Measurements from ENCODE around the gene MTFP1. TPM values are rescaled to one million over a fixed set of nuclear protein-coding genes. Genes with fewer than 3 reads are reported as not detected.
A peak's percentile ranks its signal among the peaks of the same experiment; 100 is the strongest.

Gene MTFP1
- total and polyA plus RNA-seq, 2 of the 4 experiments (the other 2 are of a cell fraction), result 7.3 to 7.7 TPM

GRCh38 chr22:30423959-30424533 lies 1.5 kb upstream of the MTFP1 start:
- in situ Hi-C loops (cut with MboI; ENCODE audit: low sequenced_read_pairs) (no loop called here), dilution Hi-C loops (cut with HindIII; ENCODE audit: low sequenced_read_pairs, unreplicated experiment) (no loop called here), intact Hi-C loops (cut with micrococcal nuclease) (loop anchor here (2.0 kb wide), 1 partner anchor 37 kb away; the partner anchor contains the start of gene RNF215)
- peak overlapping the region; percentile 69 for H2BK5ac ChIP-seq (ENCODE audit: low read depth, low read length, poor library complexity, severe bottlenecking)
- H3K18ac ChIP-seq (ENCODE audit: low read depth, low read length), result no peak overlapping the region
- peak overlapping the region; percentile 84 for H4K91ac ChIP-seq (ENCODE audit: insufficient read depth, low read depth, low read length)
- peaks cover 17% of the 10 kb centered on the region for H3K9me1 ChIP-seq (ENCODE audit: insufficient read depth, low read length)
- H2BK20ac ChIP-seq (ENCODE audit: low read depth, low read length), result no peak overlapping the region; the same call in 1 of the 2 replicates
- H3K23ac ChIP-seq (ENCODE audit: low read depth, low read length), result peak overlapping the region; percentile 53; the same call in 1 of the 2 replicates
- H2BK15ac ChIP-seq (ENCODE audit: low read depth, low read length), result no peak overlapping the region; the same call in 2 of the 3 replicates
- H3K36me3 ChIP-seq (ENCODE audit: control insufficient read depth, insufficient read depth, low read length), result peaks cover 10% of the 10 kb centered on the region
- peak overlapping the region; percentile 37 for H4K5ac ChIP-seq (ENCODE audit: low read depth, low read length)
- ATAC-seq (ENCODE audit: low read depth) (peak; percentile 78), DNase-seq (peak; percentile 100)
- peak overlapping the region; percentile 90 for H4K8ac ChIP-seq (ENCODE audit: low read depth in 2 of 2, low read length in 2 of 2)
- H3K14ac ChIP-seq (replicated peaks; ENCODE audit: low read depth, low read length), result peak overlapping the region; percentile 77
- peak overlapping the region; percentile 46; the same call in 1 of the 2 replicates for H2BK120ac ChIP-seq (ENCODE audit: low read depth, low read length)
- BruUV-seq (replicated peaks), result no TSS peak
- peak overlapping the region; percentile 100 for H2AK9ac ChIP-seq (replicated peaks; ENCODE audit: low read depth, low read length, poor library complexity)
- H4K20me1 ChIP-seq (ENCODE audit: insufficient read depth, low read length), result no peaks in the 10 kb centered on the region
- peak overlapping the region; percentile 96 for H2AFZ ChIP-seq (replicated peaks; ENCODE audit: low read length, poor library complexity)
- ChIA-PET CTCF (interaction anchor here (0.6 to 1.5 kb wide), 6 partner anchors 9 to 923 kb away, joined by 3 to 5 read pairs (median 3); no protein-coding TSS in a partner anchor), POLR2A (ENCODE audit: unreplicated experiment) (interaction anchor here (0.6 to 1.0 kb wide), 2 partner anchors 27 to 50 kb away, joined by 3 to 5 read pairs; partner anchors contain the start of gene SEC14L2)
- peak overlapping the region; percentile 48 for H3K4me3 ChIP-seq (ENCODE audit: insufficient read depth, low read depth, low read length)
- no peaks in the 10 kb centered on the region for H3K27me3 ChIP-seq (ENCODE audit: control insufficient read depth, insufficient read depth, low read length)
- H3K56ac ChIP-seq (ENCODE audit: extremely low read depth, insufficient read depth, low read length), result peak overlapping the region; percentile 99
- TF ChIP-seq, protein P1, sequence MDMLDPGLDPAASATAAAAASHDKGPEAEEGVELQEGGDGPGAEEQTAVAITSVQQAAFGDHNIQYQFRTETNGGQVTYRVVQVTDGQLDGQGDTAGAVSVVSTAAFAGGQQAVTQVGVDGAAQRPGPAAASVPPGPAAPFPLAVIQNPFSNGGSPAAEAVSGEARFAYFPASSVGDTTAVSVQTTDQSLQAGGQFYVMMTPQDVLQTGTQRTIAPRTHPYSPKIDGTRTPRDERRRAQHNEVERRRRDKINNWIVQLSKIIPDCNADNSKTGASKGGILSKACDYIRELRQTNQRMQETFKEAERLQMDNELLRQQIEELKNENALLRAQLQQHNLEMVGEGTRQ (IDR thresholded peaks at IDR 0.05; ENCODE audit: low read depth, low read length), result peak; percentile 95
- TF ChIP-seq RCOR1 (IDR thresholded peaks at IDR 0.05; ENCODE audit: insufficient replicate concordance, low read length), result peak; percentile 20
- TF ChIP-seq BHLHE40 (IDR thresholded peaks at IDR 0.05; ENCODE audit: low read depth, low read length), result peak; percentile 93
- TF ChIP-seq CEBPB (IDR thresholded peaks at IDR 0.05; ENCODE audit: low read depth, low read length), result no peak
- peak; percentile 83 for TF ChIP-seq MXI1 (IDR thresholded peaks at IDR 0.05; ENCODE audit: borderline replicate concordance, low read depth, low read length)
- no peak for TF ChIP-seq CTCF (conservative IDR thresholded peaks at IDR 0.05; ENCODE audit: low read depth, low read length)
- TF ChIP-seq FOS (IDR thresholded peaks at IDR 0.05; ENCODE audit: low read depth, low read length), result no peak
- TF ChIP-seq POLR2A (IDR thresholded peaks at IDR 0.05; ENCODE audit: low read depth, low read length), result peak; percentile 57
- TF ChIP-seq NFE2L2 (IDR thresholded peaks at IDR 0.05; ENCODE audit: low read depth, low read length), result no peak
- peak; percentile 86 for TF ChIP-seq MAZ (IDR thresholded peaks at IDR 0.05; ENCODE audit: borderline replicate concordance, low read depth, low read length)
- peaks cover 24% of the 10 kb centered on the region for H3K4me1 ChIP-seq (ENCODE audit: control insufficient read depth, insufficient read depth, low read length)
- H3K79me1 ChIP-seq (ENCODE audit: low read depth in 1 of 2, low read length in 2 of 2), result peaks cover 17 to 41% of the 10 kb centered on the region in 2 experiments; a peak in 3 of 4 replicates
- peak overlapping the region; percentile 96 for H3K4ac ChIP-seq (ENCODE audit: low read depth, low read length)
- H3K27ac ChIP-seq (ENCODE audit: insufficient read depth, low read length), result peak overlapping the region; percentile 92
- H3K9me3 ChIP-seq (ENCODE audit: control insufficient read depth, insufficient read depth, low read length), result no peaks in the 10 kb centered on the region
- 0% methylated on average over 7 of the region's 31 CpGs; no CpG with 5 or more reads in 1 of the 2 experiments for WGBS, 2 experiments (ENCODE audit: extremely low coverage in 2 of 2, insufficient read length in 1 of 2)
- peak overlapping the region; percentile 26 for H3K9ac ChIP-seq (ENCODE audit: low read depth, low read length)
- 0 out of 2 replicates have a peak overlapping the region, but pooled peaks have one; percentile 39 for H2AK5ac ChIP-seq (ENCODE audit: low read depth, low read length)
- H3K4me2 ChIP-seq (ENCODE audit: low read depth, low read length), result peak overlapping the region; percentile 53
